A549 (cell line): Measurements from ENCODE around the gene MINDY3. TPM values are rescaled to one million over a fixed set of nuclear protein-coding genes. Genes with fewer than 3 reads are reported as not detected.

Experiments
- ATAC-seq, 2 experiments: fragments of 200-7000 bp in 1 of 2; fragments of >200 bp in 1 of 2; cut with Nextera tagmentation in 1 of 2; cut with Tn5 transposase in 1 of 2; 3 replicates each; pipeline versions ENCODE4 v1.8.0 to v1.9.1; 2018 to 2020; ENCODE audit warnings: mild to moderate bottlenecking in 1 of 2, moderate library complexity in 1 of 2
- CTCF ChIA-PET: fragments of 300-600 bp; sonication (Branson Sonifier 250); formaldehyde crosslinking; extraction: SDS; loops from one replicate; lab custom pipeline; 2021; ENCODE audit warnings: antibody characterized with exemption, inconsistent platforms; lab: Yijun Ruan, JAX
- POLR2A ChIA-PET: fragments of 350-600 bp; formaldehyde crosslinking; extraction: SDS; loops from one replicate; lab custom pipeline; 2021; ENCODE audit warnings: antibody characterized with exemption, inconsistent platforms; lab: Yijun Ruan, JAX
- DNase-seq, 2 experiments: peaks; one replicate each; pipeline versions ENCODE4 v3.0.0 to v3.0.0-alpha.2; 2011 to 2016; ENCODE audit warnings: low read depth in 1 of 2, low spot score in 1 of 2
- FAIRE-seq: peaks from 2 replicates; lab custom pipeline; 2011; peaks lifted over from hg19 to GRCh38; lab: Jason Lieb, UNC
- H3K27ac ChIP-seq, 2 experiments: fragments of >200 bp; sonication (Bioruptor Twin); formaldehyde crosslinking; 3 replicates each; pipeline ENCODE4 v1.5.1; 2016 to 2017
- H3K4me1 ChIP-seq: fragments of >200 bp; sonication (Bioruptor Twin); formaldehyde crosslinking; 3 replicates; pipeline ENCODE4 v1.6.1; 2016
- H3K4me2 ChIP-seq: fragments of >200 bp; sonication (Bioruptor Twin); formaldehyde crosslinking; 3 replicates; pipeline ENCODE4 v1.6.1; 2016
- H3K4me3 ChIP-seq: fragments of >200 bp; sonication (Bioruptor Twin); formaldehyde crosslinking; 3 replicates; pipeline ENCODE4 v1.5.1; 2016
- H3K9me3 ChIP-seq: fragments of >200 bp; sonication (Bioruptor Twin); formaldehyde crosslinking; 3 replicates; pipeline ENCODE4 v1.6.1; 2016
- CBX8 ChIP-seq: fragments of 200-600 bp; sonication (generic); IDR thresholded peaks from 2 replicates; pipeline ENCODE4 v1.6.1; 2016
- CHD4 ChIP-seq: fragments of 200-600 bp; sonication (generic); IDR thresholded peaks from 2 replicates; pipeline ENCODE4 v1.6.1; 2016; ENCODE audit warnings: antibody characterized with exemption, mild to moderate bottlenecking, borderline replicate concordance
- EHF ChIP-seq: fragments of 250-450 bp; sonication (Bioruptor Pico); IDR thresholded peaks from 2 replicates; pipeline ENCODE4 v1.5.0; 2020; ENCODE audit warnings: mild to moderate bottlenecking
- EHMT2 ChIP-seq: fragments of 200-600 bp; sonication (generic); IDR thresholded peaks from 2 replicates; pipeline ENCODE4 v1.6.1; 2016; ENCODE audit warnings: antibody characterized with exemption, low read depth, mild to moderate bottlenecking, moderate library complexity
- EP300 ChIP-seq, 2 experiments: fragments of >200 bp; sonication (Bioruptor Twin); formaldehyde crosslinking; IDR thresholded peaks; 2 replicates in 1 of 2; 3 replicates in 1 of 2; pipeline ENCODE4 v1.6.1; 2016 to 2017
- ESRRA ChIP-seq: fragments of 150-350 bp; IDR thresholded peaks from 2 replicates; pipeline ENCODE4 v1.6.1; 2014; ENCODE audit warnings: mild to moderate bottlenecking, low read length, borderline replicate concordance
- FOSB ChIP-seq: fragments of 250-450 bp; sonication (Bioruptor Pico); IDR thresholded peaks from 2 replicates; pipeline ENCODE4 v1.5.0; 2020; ENCODE audit warnings: mild to moderate bottlenecking, moderate library complexity
- GATA3 ChIP-seq: IDR thresholded peaks from 2 replicates; pipeline ENCODE4 v1.6.1; 2012; ENCODE audit warnings: borderline replicate concordance
- HDAC2 ChIP-seq: fragments of 200-600 bp; sonication (generic); IDR thresholded peaks from 2 replicates; pipeline ENCODE4 v1.6.1; 2016
- HEYL ChIP-seq: fragments of 250-450 bp; sonication (Bioruptor Pico); IDR thresholded peaks from 2 replicates; pipeline ENCODE4 v1.8.0; 2021; ENCODE audit warnings: mild to moderate bottlenecking, moderate library complexity
- HOXB13 ChIP-seq: fragments of 250-450 bp; sonication (Bioruptor Pico); IDR thresholded peaks from 2 replicates; pipeline ENCODE4 v1.5.0; 2020; ENCODE audit warnings: low read depth, mild to moderate bottlenecking, moderate library complexity
- JUN ChIP-seq, 2 experiments: fragments of >200 bp; sonication (Bioruptor Twin); formaldehyde crosslinking; IDR thresholded peaks; 2 replicates in 1 of 2; 3 replicates in 1 of 2; pipeline ENCODE4 v1.6.1; 2016 to 2017
- KDM1A ChIP-seq: fragments of 200-600 bp; sonication (generic); IDR thresholded peaks from 2 replicates; pipeline ENCODE4 v1.6.1; 2016; ENCODE audit warnings: low read depth, mild to moderate bottlenecking
- MAFK ChIP-seq: fragments of 450-650 bp; IDR thresholded peaks from 2 replicates; pipeline ENCODE4 v1.6.1; 2014; ENCODE audit not compliant: partially characterized antibody
- MAX ChIP-seq: IDR thresholded peaks from 2 replicates; pipeline ENCODE4 v1.6.1; 2012
- NFE2L2 ChIP-seq: fragments of 150-350 bp; conservative IDR thresholded peaks from 2 replicates; pipeline ENCODE4 v1.6.1; 2014; ENCODE audit warnings: low read length
- NPAS2 ChIP-seq: fragments of 250-450 bp; sonication (Bioruptor Pico); IDR thresholded peaks from 2 replicates; pipeline ENCODE4 v1.8.0; 2022; ENCODE audit warnings: mild to moderate bottlenecking, moderate library complexity, borderline replicate concordance
- POLR2AphosphoS2 ChIP-seq: conservative IDR thresholded peaks from 2 replicates; pipeline ENCODE4 v1.6.1; 2012; ENCODE audit warnings: low read length, improper control_type of control experiment, inconsistent platforms
- RARB ChIP-seq: fragments of 250-450 bp; sonication (Bioruptor Pico); IDR thresholded peaks from 2 replicates; pipeline ENCODE4 v1.8.0; 2021; ENCODE audit warnings: mild to moderate bottlenecking, moderate library complexity
- RFX5 ChIP-seq: fragments of 450-650 bp; IDR thresholded peaks from 2 replicates; pipeline ENCODE4 v1.7.1; 2014; ENCODE audit warnings: antibody characterized with exemption, mild to moderate bottlenecking, moderate library complexity
- RNF2 ChIP-seq: fragments of 200-600 bp; sonication (generic); IDR thresholded peaks from 2 replicates; pipeline ENCODE4 v1.6.1; 2016; ENCODE audit warnings: low read depth, mild to moderate bottlenecking, antibody characterized with exemption, moderate library complexity, borderline replicate concordance
- SREBF2 ChIP-seq: fragments of 450-650 bp; IDR thresholded peaks from 2 replicates; pipeline ENCODE4 v1.6.1; 2014; ENCODE audit warnings: mild to moderate bottlenecking, moderate library complexity
- TP53 ChIP-seq: fragments of 250-450 bp; sonication (Bioruptor Pico); IDR thresholded peaks from 2 replicates; pipeline ENCODE4 v1.5.0; 2021; ENCODE audit warnings: mild to moderate bottlenecking, moderate library complexity
- USF2 ChIP-seq: fragments of 450-650 bp; IDR thresholded peaks from 2 replicates; pipeline ENCODE4 v1.6.1; 2014; ENCODE audit warnings: antibody characterized with exemption
- ZNF302 ChIP-seq: fragments of 250-450 bp; sonication (Bioruptor Pico); IDR thresholded peaks from 2 replicates; pipeline ENCODE4 v1.9.0; 2021; ENCODE audit warnings: inconsistent platforms, mild to moderate bottlenecking, moderate library complexity
- ZSCAN20 ChIP-seq: fragments of 250-450 bp; sonication (Bioruptor Pico); IDR thresholded peaks from 2 replicates; pipeline ENCODE4 v1.8.0; 2022; ENCODE audit warnings: mild to moderate bottlenecking, moderate library complexity
- WGBS: methylation state at CpG from one replicate; pipeline ENCODE4 v1.1.6; 2017; ENCODE audit errors: missing lambda C conversion rate; 5-methylcytosine and 5-hydroxymethylcytosine counted together
- polyA plus RNA-seq, 4 experiments: library from polyadenylated mRNA; depleted of rRNA in 3 of 4; stranded (reverse); fragments of >200 nt; fragmentation: RNase III in 1 of 4; extraction: RNeasy Plus Mini Kit Qiagen cat#74134 plus additional on column Dnase treatment in 1 of 4; gene quantifications; 2 replicates in 3 of 4; 3 replicates in 1 of 4; pipeline ENCODE4 v1.2.3, GENCODE V29; 2011 to 2017
- TF ChIP-seq, protein P1 (sequence below): fragments of 250-450 bp; sonication (Bioruptor Pico); IDR thresholded peaks from 2 replicates; pipeline ENCODE4 v1.5.0; 2020; ENCODE audit warnings: low read depth, mild to moderate bottlenecking, moderate library complexity
- TF ChIP-seq, protein P2 (sequence below): IDR thresholded peaks from 2 replicates; pipeline ENCODE4 v1.6.1; 2012
- TF ChIP-seq, protein P3 (sequence below): fragments of 150-350 bp; IDR thresholded peaks from 2 replicates; pipeline ENCODE4 v1.6.1; 2014; ENCODE audit warnings: low read depth, mild to moderate bottlenecking, low read length
- TF ChIP-seq, protein P4 (sequence below): fragments of >200 bp; sonication (Bioruptor Twin); formaldehyde crosslinking; IDR thresholded peaks from 2 replicates; pipeline ENCODE4 v1.6.1; 2016

Gene MINDY3
- polyA plus RNA-seq, 2 of the 4 experiments (the other 2 are of a cell fraction): 14.4 to 25.3 TPM

DNA sequence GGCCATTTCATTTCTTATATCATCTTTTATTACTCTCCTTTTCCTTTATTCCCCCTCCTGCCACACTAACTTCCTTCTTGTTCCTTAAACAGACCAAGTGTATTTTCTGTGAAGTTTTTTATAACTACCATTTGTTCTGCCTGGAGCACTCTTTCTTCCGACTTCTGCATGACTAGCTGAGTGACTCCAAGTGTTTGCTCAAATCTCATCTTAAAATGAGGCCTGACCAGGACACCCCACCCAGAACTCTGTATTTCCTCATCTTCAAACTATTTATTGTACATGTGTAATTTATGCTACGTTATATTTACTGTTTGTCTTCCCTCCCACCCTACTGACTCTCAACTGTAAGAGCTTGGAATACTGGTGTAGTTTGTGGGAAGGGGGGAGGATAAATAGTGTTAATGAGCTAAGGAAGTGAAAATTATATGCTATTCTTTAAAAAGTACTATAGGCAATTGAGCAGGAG lies 3.2 kb downstream of the MINDY3 start:
- WGBS: 82% methylated on average over 2 of the region's 2 CpGs
- Histone ChIP-seq H3K4me2 (no peak overlapping the region), H3K4me3 (no peak overlapping the region), H3K9me3 (peaks cover 9% of the 10 kb centered on the region), H3K27ac (no peak overlapping the region), H3K4me1 (peaks cover 9% of the 10 kb centered on the region; the same call in 1 of the 3 replicates)
- no peak for DNase-seq
- TF ChIP-seq ZSCAN20 (CRISPR knock-in tag) (no peak), EP300 (IDR thresholded peaks at IDR 0.05) (no peak), JUN (IDR thresholded peaks at IDR 0.05) (no peak), MAFK (no peak), RNF2 (no peak), NPAS2 (CRISPR knock-in tag) (no peak), CBX8 (no peak), HDAC2 (no peak), GATA3 (no peak), KDM1A (no peak), TP53 (CRISPR knock-in tag) (no peak), SREBF2 (no peak), ESRRA (no peak), POLR2AphosphoS2 (no peak), MAX (no peak), EHMT2 (no peak)
- TF ChIP-seq, protein P1, sequence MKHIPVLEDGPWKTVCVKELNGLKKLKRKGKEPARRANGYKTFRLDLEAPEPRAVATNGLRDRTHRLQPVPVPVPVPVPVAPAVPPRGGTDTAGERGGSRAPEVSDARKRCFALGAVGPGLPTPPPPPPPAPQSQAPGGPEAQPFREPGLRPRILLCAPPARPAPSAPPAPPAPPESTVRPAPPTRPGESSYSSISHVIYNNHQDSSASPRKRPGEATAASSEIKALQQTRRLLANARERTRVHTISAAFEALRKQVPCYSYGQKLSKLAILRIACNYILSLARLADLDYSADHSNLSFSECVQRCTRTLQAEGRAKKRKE (CRISPR knock-in tag): no peak
- TF ChIP-seq, protein P2, sequence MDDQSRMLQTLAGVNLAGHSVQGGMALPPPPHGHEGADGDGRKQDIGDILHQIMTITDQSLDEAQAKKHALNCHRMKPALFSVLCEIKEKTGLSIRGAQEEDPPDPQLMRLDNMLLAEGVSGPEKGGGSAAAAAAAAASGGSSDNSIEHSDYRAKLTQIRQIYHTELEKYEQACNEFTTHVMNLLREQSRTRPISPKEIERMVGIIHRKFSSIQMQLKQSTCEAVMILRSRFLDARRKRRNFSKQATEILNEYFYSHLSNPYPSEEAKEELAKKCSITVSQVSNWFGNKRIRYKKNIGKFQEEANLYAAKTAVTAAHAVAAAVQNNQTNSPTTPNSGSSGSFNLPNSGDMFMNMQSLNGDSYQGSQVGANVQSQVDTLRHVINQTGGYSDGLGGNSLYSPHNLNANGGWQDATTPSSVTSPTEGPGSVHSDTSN: no peak
- TF ChIP-seq, protein P3, sequence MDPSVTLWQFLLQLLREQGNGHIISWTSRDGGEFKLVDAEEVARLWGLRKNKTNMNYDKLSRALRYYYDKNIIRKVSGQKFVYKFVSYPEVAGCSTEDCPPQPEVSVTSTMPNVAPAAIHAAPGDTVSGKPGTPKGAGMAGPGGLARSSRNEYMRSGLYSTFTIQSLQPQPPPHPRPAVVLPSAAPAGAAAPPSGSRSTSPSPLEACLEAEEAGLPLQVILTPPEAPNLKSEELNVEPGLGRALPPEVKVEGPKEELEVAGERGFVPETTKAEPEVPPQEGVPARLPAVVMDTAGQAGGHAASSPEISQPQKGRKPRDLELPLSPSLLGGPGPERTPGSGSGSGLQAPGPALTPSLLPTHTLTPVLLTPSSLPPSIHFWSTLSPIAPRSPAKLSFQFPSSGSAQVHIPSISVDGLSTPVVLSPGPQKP: no peak
- ATAC-seq: no peak
- CTCF ChIA-PET: no interaction called here
- no peak for FAIRE-seq
- POLR2A ChIA-PET: no interaction called here

GRCh38 chr10:15856328-15857015 lies 3.8 kb downstream of the MINDY3 start:
- H3K4me1 ChIP-seq: peaks cover 9% of the 10 kb centered on the region; the same call in 1 of the 3 replicates
- POLR2A ChIA-PET: no interaction called here
- DNase-seq: no peak
- H3K4me2 ChIP-seq: no peak overlapping the region
- H3K4me3 ChIP-seq: no peak overlapping the region
- CTCF ChIA-PET: no interaction called here
- peaks cover 9% of the 10 kb centered on the region for H3K9me3 ChIP-seq
- no peak for FAIRE-seq
- no peak for TF ChIP-seq EHF
- ATAC-seq: no peak
- 91% methylated on average over 4 of the region's 4 CpGs for WGBS
- H3K27ac ChIP-seq: no peak overlapping the region

- WGBS: 58% methylated on average over 4 of the region's 4 CpGs
- ChIA-PET POLR2A (no interaction called here), CTCF (interaction anchor here (0.7 kb wide), 1 partner anchor 25 kb away, joined by 4 read pairs; no protein-coding TSS in a partner anchor)
- FAIRE-seq (no peak), ATAC-seq (no peak), DNase-seq (no peak)
- Histone ChIP-seq H3K4me3 (no peak overlapping the region), H3K27ac (no peak overlapping the region), H3K9me3 (no peaks in the 10 kb centered on the region), H3K4me1 (peaks cover 3% of the 10 kb centered on the region; the same call in 1 of the 3 replicates), H3K4me2 (no peak overlapping the region)
- TF ChIP-seq, protein P1 (CRISPR knock-in tag): no peak
- TF ChIP-seq USF2 (no peak), ZNF302 (CRISPR knock-in tag) (no peak), HDAC2 (no peak), FOSB (no peak), POLR2AphosphoS2 (no peak), RFX5 (no peak), CHD4 (no peak), NFE2L2 (no peak), SREBF2 (no peak), HOXB13 (CRISPR knock-in tag) (no peak), RARB (no peak), HEYL (CRISPR knock-in tag) (no peak)
- TF ChIP-seq, protein P4, sequence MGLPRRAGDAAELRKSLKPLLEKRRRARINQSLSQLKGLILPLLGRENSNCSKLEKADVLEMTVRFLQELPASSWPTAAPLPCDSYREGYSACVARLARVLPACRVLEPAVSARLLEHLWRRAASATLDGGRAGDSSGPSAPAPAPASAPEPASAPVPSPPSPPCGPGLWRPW: no peak
Measured at GRCh38 chr10:15853800-15854199, 6.5 kb downstream of the MINDY3 start.
